ENCODE results near the gene MRPL34.

MRPL34 gene

GRCh38 chr19:17321655-17322489 is 16.2 kb downstream of the MRPL34 start:
- Histone ChIP-seq H3K27me3 (ENCODE audit: insufficient read depth, low read length) (no peaks in the 10 kb centered on the region), H3K4me2 (ENCODE audit: low read length) (no peak overlapping the region), H4K20me1 (ENCODE audit: insufficient read depth, low read length) (no peaks in the 10 kb centered on the region), H3K9ac (ENCODE audit: low read length) (no peak overlapping the region), H3K36me3 (ENCODE audit: insufficient read depth, low read length) (peaks cover 41% of the 10 kb centered on the region), H3K4me3 (ENCODE audit: low read depth, low read length, poor library complexity, severe bottlenecking) (no peak overlapping the region), H3K27ac (ENCODE audit: low read depth, low read length, poor library complexity, severe bottlenecking) (no peak overlapping the region), H3K9me2 (ENCODE audit: low read depth, low read length) (no peaks in the 10 kb centered on the region), H3F3A (ENCODE audit: insufficient read depth, low read length) (peaks cover 3% of the 10 kb centered on the region; the same call in 1 of the 2 replicates), H3K4me1 (ENCODE audit: insufficient read depth, low read length, severe bottlenecking) (no peaks in the 10 kb centered on the region), H3K79me2 (ENCODE audit: insufficient read depth, low read length) (no peaks in the 10 kb centered on the region), H2AFZ (ENCODE audit: low read length) (no peak overlapping the region), H3K9me3 (ENCODE audit: low read length) (no peaks in the 10 kb centered on the region)
- no peak for TF ChIP-seq EZH2 (IDR thresholded peaks at IDR 0.05; ENCODE audit: borderline replicate concordance, low read length)
- TF ChIP-seq CTCF (IDR thresholded peaks at IDR 0.05; ENCODE audit: low read length), result no peak

- H3K4me1 ChIP-seq (ENCODE audit: insufficient read depth, low read length, severe bottlenecking), result peaks cover under 1% of the 10 kb centered on the region
- peaks cover 41% of the 10 kb centered on the region for H3K36me3 ChIP-seq (ENCODE audit: insufficient read depth, low read length)
- H4K20me1 ChIP-seq (ENCODE audit: insufficient read depth, low read length), result no peaks in the 10 kb centered on the region
- no peaks in the 10 kb centered on the region for H3K79me2 ChIP-seq (ENCODE audit: insufficient read depth, low read length)
- no peak overlapping the region for H3K27ac ChIP-seq (ENCODE audit: low read depth, low read length, poor library complexity, severe bottlenecking)
- no peaks in the 10 kb centered on the region for H3K27me3 ChIP-seq (ENCODE audit: insufficient read depth, low read length)
- H3K9ac ChIP-seq (ENCODE audit: low read length), result no peak overlapping the region
- no peaks in the 10 kb centered on the region for H3K9me3 ChIP-seq (ENCODE audit: low read length)
- TF ChIP-seq CTCF (IDR thresholded peaks at IDR 0.05; ENCODE audit: low read length), result no peak
- no peak for TF ChIP-seq EZH2 (IDR thresholded peaks at IDR 0.05; ENCODE audit: borderline replicate concordance, low read length)
- no peak overlapping the region for H3K4me3 ChIP-seq (ENCODE audit: low read depth, low read length, poor library complexity, severe bottlenecking)
- H3K9me2 ChIP-seq (ENCODE audit: low read depth, low read length), result no peaks in the 10 kb centered on the region
- H3F3A ChIP-seq (ENCODE audit: insufficient read depth, low read length), result peaks cover 3% of the 10 kb centered on the region; the same call in 1 of the 2 replicates
- H2AFZ ChIP-seq (ENCODE audit: low read length), result no peak overlapping the region
- H3K4me2 ChIP-seq (ENCODE audit: low read length), result no peak overlapping the region
Measured at GRCh38 chr19:17322854-17323253, 17.2 kb downstream of the MRPL34 start.

GRCh38 chr19:17323300-17323963 is 17.8 kb downstream of the MRPL34 start:
- no peak overlapping the region for H2AFZ ChIP-seq (ENCODE audit: low read length)
- no peak overlapping the region for H3K4me3 ChIP-seq (ENCODE audit: low read depth, low read length, poor library complexity, severe bottlenecking)
- no peaks in the 10 kb centered on the region for H3K9me2 ChIP-seq (ENCODE audit: low read depth, low read length)
- no peak overlapping the region for H3K27ac ChIP-seq (ENCODE audit: low read depth, low read length, poor library complexity, severe bottlenecking)
- no peaks in the 10 kb centered on the region for H3K79me2 ChIP-seq (ENCODE audit: insufficient read depth, low read length)
- H3K9ac ChIP-seq (ENCODE audit: low read length), result no peak overlapping the region
- H4K20me1 ChIP-seq (ENCODE audit: insufficient read depth, low read length), result no peaks in the 10 kb centered on the region
- no peaks in the 10 kb centered on the region for H3K9me3 ChIP-seq (ENCODE audit: low read length)
- H3K27me3 ChIP-seq (ENCODE audit: insufficient read depth, low read length), result no peaks in the 10 kb centered on the region
- H3F3A ChIP-seq (ENCODE audit: insufficient read depth, low read length), result peaks cover 3% of the 10 kb centered on the region; the same call in 1 of the 2 replicates
- peaks cover 6% of the 10 kb centered on the region for H3K4me1 ChIP-seq (ENCODE audit: insufficient read depth, low read length, severe bottlenecking)
- H3K36me3 ChIP-seq (ENCODE audit: insufficient read depth, low read length), result peaks cover 41% of the 10 kb centered on the region
- no peak overlapping the region for H3K4me2 ChIP-seq (ENCODE audit: low read length)
- no peak for TF ChIP-seq CTCF (IDR thresholded peaks at IDR 0.05; ENCODE audit: low read length)

All from OCI-LY1 (cell line).